GM12801 (cell line): ENCODE measurements around the gene CXCR4.

Experiments used
- TF ChIP-seq, protein P1 (sequence below): IDR thresholded peaks from one replicate; pipeline ENCODE4 v1.5.1; 2011; ENCODE audit warnings: control low read depth; ENCODE audit not compliant: insufficient read length; ENCODE audit errors: extremely low read depth

Gene CXCR4

DNA sequence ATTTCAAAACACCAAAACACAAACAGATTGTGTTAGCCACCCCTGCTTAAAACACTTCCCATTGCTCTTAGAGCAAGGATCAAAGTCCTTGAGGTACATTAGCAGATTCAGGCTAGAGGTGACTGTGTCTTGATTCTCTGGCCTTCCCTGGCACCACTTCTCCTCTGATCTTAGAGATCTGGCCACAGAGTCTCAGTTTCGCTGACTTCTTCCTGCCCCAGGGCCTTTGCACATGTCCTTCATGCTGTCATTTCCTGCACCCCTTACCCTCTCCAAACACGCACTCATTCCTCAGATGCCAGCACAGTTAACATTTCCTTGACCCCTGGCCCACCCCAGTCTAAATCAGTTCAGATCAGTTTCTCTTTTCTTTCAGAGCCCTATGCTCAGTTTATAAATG lies 16.9 kb downstream of the CXCR4 start:
- TF ChIP-seq, protein P1, sequence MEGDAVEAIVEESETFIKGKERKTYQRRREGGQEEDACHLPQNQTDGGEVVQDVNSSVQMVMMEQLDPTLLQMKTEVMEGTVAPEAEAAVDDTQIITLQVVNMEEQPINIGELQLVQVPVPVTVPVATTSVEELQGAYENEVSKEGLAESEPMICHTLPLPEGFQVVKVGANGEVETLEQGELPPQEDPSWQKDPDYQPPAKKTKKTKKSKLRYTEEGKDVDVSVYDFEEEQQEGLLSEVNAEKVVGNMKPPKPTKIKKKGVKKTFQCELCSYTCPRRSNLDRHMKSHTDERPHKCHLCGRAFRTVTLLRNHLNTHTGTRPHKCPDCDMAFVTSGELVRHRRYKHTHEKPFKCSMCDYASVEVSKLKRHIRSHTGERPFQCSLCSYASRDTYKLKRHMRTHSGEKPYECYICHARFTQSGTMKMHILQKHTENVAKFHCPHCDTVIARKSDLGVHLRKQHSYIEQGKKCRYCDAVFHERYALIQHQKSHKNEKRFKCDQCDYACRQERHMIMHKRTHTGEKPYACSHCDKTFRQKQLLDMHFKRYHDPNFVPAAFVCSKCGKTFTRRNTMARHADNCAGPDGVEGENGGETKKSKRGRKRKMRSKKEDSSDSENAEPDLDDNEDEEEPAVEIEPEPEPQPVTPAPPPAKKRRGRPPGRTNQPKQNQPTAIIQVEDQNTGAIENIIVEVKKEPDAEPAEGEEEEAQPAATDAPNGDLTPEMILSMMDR: no peak

DNA sequence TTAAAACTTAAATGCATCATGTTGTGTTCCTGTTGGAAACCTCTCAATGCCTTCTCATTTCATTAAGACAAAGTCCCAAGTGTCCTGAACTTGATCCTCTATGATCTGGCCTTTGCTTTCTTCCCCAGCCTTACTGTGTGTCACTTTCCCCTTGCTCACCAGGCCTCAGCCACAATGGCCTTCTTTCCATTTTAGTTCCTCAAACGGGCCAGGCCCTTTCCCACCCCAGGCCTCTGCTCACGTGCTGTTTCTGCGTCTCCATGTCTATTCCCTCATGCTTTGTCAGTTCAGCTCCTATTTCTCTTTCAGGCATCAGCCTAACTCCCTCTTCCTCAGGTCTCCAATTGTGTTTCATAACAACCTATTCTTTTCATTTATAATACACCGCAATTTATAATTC lies 19.5 kb downstream of the CXCR4 start:
- TF ChIP-seq, protein P1: no peak

DNA sequence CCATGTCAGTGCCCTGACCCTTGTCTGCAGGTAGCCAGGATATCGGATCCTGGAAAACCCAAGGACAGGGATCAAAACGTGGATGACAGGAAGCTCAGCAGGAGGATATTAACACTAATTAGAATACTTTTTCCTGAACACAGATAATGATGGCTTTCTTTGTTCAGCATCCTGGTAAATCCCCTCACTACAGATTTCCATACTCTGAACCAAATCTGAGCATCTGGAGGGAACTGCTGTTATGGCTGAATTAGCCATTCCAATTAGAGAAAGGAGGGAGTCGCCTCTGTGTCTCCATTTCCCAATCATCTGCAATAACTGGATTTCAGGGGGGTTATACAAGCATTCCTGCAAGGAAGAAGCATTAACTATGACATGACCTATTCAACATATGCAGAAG lies 24.4 kb downstream of the CXCR4 start:
- TF ChIP-seq, protein P1: no peak

DNA sequence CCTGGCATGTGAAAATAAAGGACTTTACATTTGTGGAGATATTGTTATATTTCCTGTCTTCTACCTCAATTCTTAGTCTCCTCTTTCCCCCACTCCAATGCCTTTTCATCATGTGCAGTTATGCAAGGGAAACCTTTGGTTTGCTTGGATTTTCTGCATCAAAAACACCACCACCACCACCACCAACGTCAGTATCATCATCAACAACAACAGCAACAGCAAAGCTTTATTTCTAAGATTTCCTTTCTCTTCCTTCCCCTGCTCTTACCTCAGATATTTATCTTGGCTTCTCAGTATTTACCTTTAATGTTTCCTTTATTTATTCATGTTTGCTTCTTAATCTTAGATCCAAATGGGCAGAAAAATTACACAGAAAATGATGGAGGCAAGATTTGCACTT lies 26.1 kb downstream of the CXCR4 start:
- TF ChIP-seq, protein P1: no peak

DNA sequence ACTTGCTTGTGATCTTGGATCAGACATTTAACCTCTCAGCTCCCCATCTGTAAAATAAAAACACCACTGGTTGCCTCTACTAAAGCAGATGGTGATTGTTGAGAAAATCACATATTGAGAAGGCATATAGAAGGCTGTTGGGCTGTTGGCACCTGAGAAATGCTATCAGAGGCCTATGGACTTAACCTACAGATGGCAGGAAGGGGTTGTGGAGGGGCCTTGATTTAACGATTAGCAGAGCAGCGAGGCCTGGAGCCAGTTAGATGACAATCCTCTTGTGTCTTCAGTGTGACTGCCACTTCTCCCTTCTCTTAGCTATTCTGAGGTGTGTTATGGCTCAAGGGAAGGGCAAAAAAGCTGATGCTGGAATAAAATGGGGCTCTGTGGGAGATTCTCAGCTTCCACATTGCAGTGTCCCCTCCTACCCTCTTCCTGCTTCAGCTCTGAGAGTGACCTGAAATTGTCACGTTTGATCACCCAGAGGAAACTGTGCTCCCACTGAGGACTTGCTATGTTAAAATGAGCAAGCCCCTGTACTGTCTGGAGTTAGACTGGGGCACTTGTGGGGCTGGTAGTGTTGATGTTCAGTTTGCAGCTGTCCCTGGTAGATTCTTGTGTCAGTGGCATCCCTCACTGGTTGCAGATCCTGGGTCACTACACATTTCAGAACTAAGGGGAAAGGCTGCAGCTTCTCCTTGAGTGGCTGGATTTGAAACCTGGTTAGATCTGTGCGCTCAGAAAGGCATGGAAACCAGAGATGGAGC lies 31.5 kb downstream of the CXCR4 start:
- TF ChIP-seq, protein P1: no peak

DNA sequence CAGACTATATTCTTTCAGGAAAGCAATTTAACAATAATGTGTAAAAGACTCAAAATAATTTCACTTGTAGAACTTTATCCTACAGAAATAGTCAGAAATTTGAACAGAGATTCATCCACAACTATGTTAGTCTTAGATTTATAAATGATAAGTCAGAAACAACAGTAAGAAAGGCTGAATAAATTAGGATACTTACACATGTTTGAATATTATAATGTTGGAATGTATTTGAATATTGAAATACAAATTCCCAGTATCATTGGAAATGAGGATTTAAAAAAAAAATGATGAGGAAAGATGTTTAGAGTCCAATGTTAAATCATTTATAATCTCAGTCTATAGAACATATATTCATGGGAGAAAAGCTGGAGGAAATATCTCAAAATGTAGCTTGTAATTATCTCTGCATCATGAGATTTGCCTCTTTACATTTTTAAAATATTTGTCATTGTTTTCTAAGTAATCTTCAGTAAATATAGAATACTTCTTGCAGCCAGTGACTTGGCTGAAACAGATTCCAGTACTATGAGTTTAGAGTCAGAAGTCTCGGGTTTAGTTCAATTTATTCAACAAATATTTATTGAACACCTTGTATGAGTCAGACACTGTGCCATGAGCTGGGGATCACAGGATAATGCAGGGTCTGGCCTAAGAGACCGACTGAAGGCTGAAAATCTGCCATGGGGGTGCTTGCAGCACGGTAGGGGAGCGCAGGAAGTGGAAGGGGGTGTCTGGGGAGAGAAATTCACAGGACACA lies 32.3 kb downstream of the CXCR4 start:
- TF ChIP-seq, protein P1: no peak

DNA sequence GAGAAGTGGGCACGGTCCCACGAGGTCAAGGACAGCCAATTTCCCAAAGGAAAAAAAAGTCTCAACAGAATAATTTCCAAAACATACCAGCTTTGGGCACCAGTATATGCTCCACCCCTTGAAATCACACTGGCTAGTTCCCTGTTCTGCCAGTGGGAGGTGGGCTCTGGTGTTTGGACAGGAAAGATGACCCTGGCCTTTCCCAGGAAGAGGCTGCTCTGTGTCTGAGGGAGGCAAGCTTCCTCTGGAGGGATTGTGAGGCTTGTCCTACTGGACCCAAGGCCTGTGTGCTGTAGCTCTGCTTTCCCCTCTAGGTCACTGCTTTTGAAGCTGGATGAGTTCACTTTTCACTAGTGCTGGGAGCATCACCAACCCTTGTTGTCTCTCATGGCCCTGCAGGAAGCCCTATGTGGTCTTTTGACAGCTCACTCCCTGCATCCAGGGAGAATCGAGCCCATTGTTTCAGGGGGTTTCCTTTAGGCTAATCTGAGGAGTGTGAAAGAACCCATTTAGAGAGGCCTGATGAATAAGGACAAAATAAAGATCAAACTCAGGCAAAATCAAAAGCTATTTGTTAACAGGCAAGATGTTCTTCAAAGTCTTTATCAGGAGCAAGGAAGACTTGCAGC lies 36.3 kb downstream of the CXCR4 start:
- TF ChIP-seq, protein P1: no peak
